ENCODE measurements around the gene TTC27. TPM values are rescaled to one million over a fixed set of nuclear protein-coding genes. Genes with fewer than 3 reads are reported as not detected.
"Not testable (repeated sequence)": the region's sequence is repeated elsewhere in the genome, so short reads cannot be mapped to it uniquely, and the experiment has no call there.

The TTC27 gene
- total RNA-seq, 1 experiment from 2014 or later = 63.7 TPM

GRCh38 chr2:32807662-32808061, 179.8 kb downstream of the TTC27 start:
- no peak for DNase-seq (ENCODE audit: low read depth)

- no peak for DNase-seq (ENCODE audit: low read depth)
Observed at GRCh38 chr2:32810909-32811495, 183.2 kb downstream of the TTC27 start.

DNA sequence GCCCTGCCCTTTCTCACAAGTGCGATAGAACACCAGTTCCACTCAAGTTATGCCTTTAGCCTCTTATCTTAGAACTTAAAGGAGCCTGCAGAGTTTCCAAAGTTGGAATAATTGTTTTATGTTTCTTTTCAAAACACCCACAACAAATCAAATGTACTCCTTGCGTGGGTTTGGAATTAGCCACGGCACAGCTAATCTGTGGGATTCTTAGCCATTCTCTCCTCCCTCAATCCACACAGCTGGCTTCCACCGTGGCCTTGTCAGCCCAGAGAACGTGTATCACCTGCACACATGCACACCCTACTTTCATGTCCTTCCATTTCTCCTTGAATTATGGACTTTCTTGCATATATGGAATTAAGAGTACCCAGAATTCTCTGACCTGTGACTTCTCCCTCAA, 183.8 kb downstream of the TTC27 start:
- DNase-seq (ENCODE audit: low read depth) = no peak

DNA sequence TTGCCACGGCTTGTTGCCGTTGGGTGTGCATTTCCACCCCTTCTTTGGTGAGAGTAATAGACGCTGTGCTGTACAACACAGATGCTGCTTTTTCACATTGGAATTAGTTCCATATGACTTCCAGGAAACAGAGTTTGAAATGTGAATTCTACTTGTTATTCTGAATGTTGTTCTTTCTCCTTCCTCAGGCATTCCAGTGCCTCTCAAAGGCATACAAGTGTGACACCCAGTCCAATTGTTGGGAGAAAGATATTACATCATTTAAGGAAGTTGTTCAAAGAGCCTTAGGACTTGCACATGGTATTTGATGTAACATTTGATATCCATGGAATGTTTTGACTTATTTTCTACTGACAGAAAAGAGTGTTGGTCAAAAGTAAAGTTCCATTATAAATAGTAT, 184.5 kb downstream of the TTC27 start:
- DNase-seq (ENCODE audit: low read depth) = no peak

- DNase-seq (ENCODE audit: low read depth) = no peak
Observed at GRCh38 chr2:32820088-32820487, 192.2 kb downstream of the TTC27 start.

DNA sequence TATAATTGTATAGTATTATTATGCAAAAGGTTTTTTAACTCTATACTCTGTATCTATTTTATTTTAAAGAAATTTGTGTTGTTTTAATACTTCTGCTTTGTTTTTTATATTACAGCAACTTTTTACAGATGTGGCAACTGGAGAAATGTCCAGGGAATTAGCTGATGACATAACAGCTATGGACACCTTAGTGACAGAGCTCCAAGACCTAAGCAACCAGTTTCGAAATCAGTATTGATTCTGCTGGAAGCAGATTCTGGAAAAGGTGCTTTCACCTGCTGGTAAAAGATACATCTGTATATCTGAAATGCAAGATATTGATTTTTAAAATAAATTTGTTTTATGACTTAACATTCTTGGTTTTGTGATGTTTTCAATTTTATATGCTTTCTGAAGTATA, 192.9 kb downstream of the TTC27 start:
- no peak for DNase-seq (ENCODE audit: low read depth)

DNA sequence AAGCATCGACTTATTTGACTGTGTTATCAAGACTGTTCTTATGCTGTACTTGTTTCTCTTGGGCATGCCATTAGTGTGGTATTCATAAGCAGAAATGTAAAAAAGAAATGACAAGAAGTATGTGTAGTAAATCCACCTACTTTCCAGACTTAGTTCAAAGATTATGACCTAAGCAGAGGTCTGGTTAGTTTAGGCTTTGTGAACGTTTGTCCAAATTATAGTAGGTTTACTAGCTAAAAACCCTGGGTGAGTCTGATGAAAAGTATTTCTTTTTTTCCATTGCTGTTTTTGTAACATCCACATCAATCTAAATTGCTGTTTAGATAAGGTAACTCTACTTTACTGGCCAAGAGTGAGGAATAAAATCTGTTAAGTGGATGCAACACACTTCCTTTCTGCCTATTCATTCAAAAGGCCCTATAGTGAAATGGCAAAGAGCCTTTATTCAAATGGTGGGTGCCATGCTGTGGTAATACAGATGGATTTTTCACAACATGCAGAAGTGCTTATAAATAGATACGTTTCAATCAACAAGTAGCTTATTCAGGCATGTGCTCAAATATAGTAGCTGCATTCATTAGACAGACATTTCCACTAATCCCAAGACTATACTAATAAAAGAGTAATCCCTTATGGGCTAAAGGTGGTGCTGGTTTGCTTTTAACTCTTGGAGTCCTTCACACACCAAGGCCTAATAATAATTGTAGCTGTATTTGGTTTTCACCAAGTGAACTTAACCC, 196.4 kb downstream of the TTC27 start:
- no peak for DNase-seq (ENCODE audit: low read depth)

DNA sequence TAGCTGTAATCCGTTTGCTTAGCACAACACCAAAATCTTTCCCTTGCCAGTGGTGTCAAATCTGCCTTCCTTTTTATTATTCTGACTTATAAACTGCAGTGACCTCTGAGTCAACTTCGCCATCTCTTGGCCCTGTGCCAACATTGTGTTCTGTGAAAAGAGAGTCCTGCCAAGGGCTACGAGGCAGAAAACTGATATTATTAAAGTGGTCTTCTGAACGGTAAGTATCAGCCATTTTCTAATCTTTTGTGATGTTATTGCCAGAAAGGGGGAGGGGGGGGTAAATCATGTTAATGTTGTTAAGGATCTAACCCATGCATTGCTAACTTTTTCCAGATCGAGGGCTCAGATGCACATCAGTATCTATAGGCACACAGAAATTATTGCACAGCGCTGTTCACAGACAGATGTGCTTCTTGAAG, 197.5 kb downstream of the TTC27 start:
- DNase-seq (ENCODE audit: low read depth) = peak; percentile 39

- DNase-seq (ENCODE audit: low read depth) = no peak
Observed at GRCh38 chr2:32830196-32830595, 202.3 kb downstream of the TTC27 start.

DNA sequence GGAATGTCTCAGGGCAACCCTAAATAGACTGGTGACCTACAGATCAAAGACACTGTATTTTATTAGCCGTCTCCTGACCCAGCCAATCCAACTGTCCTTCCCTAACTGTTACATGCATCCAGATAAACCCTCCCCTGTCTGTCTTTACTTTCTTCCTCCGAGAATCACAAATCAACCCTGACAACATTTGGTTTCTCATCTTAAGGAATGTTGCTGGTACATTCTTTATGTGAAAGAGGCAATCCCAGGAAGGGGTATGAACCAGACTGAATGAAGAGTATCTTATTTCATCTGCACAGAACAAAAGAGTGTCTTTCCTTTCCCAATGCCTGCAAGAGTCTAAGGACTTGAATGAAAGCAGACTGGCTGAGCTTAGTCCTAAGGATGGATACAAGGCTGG, 205.0 kb downstream of the TTC27 start:
- no peak for DNase-seq (ENCODE audit: low read depth)

DNA sequence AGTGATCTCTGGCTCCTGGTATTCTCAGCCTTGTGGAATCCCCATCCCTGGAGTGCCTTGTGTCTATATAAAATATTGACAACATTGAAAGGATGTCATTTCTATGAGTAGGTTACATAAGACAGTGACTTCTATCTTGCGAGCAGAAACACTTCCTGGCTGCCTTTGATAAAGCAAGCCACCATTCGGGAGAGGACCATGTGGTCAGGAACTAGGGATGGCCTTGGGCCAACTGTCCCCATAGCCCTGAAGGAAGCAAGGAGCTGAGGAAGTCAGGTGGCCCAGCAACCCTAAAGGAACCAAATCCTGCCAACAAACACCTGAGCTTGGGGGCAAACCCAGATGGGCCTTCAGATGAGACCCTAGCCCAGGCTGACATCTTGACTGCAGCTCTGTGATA, 205.9 kb downstream of the TTC27 start:
- no peak for DNase-seq (ENCODE audit: low read depth)

- no peak for DNase-seq (ENCODE audit: low read depth)
Observed at GRCh38 chr2:32835148-32835547, 207.3 kb downstream of the TTC27 start.

DNA sequence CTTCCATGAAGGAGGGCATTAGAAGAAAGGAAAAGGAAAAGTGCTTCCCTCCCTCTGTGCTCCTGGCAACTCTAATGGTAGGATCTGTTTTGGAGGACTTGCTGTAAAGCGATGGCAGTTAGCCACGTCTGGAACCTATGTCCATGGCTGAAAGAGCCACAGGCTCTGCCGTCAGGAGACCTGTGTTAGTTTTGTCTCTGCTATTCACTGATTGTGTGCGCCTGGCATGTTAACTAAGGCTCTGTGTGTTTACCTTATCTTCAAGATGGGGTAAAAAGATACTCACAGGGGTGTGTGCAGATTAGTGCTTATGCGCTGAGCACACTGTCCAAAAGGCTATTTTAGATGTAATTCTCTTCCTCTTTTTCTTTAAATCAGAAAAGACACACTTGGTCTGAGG, 209.1 kb downstream of the TTC27 start:
- DNase-seq (ENCODE audit: low read depth) = no peak

DNA sequence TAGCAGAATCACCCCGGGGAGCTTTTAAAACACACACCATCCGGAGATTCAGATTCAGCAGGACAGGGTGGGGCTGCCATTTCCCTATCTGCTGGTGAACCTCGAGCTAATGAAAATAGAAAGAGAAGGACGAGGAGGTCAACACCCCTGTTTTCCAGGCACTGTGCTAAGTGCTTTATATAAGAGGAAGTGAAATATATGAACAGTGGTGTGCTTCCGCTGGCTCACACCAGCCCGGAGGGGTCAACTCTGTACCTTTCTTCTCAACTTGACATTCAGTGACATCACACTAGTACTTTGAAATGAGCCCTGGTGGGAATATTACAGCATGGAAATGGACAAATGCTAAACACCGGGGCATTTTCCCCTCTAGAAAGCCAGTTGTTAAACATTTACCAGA, 210.6 kb downstream of the TTC27 start:
- no peak for DNase-seq (ENCODE audit: low read depth)

DNA sequence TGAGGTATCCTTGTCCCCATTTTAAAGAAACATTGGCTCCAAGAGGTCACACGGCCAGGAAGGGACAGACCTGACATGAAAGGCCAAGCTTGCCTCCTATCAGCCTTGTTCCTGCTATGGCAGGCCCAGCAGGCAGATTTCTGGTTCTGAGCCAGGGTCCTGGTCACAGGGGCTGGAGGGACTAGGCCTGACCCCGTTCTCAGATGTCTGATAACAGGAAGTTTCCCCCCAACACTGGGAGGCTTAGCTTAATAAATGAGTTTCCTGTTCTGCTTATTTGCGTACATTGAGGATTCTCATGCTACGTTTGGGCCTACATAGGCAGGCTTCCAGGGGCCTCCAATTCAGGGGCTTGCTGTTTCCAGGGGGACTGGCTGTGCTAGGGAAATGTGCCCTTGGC, 211.1 kb downstream of the TTC27 start:
- no peak for DNase-seq (ENCODE audit: low read depth)

DNA sequence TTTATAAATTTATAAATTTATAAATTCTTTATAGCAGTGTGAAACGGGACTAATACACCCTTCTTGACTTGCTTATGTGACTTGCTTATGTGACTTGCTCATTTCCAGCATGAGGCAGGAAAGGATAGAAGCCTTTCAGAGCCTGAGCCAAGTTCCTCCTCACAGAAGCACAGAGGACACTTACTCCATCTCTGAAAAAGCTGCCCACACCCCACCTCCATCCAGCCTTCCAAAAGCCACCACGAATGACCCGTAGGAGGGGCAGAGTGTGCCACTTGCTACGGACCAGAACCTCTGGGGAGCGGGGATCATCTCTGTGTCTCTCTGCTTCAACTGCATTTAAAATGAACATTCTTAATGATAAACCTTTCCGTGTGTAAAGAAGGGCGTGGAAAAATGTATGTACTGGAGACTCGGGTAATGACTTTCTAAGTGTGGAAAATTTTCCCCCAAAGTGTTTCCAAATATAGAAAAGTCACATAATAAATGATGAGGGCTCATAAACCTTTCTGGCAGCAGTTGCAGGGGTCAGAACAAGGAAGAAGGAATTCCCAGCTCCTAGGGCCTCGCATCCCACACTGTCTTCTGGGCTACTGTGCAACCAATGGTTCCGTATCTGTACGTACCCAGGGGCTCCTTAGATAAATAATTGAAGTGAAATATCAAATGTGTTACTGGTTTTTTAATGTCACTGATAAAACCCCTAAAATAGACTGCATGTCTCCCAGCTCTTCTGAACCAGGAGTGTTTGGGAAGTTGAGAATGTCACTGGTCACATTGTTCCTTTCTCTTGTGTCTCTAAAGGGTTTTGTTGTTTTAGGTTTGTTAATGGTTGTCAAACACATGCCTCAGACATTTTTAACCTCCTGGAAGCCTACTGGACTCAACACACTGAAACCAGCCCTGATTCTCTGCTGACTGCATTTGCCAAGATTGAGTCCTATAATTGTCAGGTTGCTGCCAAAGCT, 214.4 kb downstream of the TTC27 start:
- DNase-seq (ENCODE audit: low read depth) = no peak

- no peak for DNase-seq (ENCODE audit: low read depth)
Observed at GRCh38 chr2:32843699-32844098, 215.8 kb downstream of the TTC27 start.

GRCh38 chr2:32844253-32844652, 216.4 kb downstream of the TTC27 start:
- DNase-seq (ENCODE audit: low read depth) = no peak

GRCh38 chr2:32846274-32846673, 218.4 kb downstream of the TTC27 start:
- not testable (repeated sequence) for DNase-seq (ENCODE audit: low read depth)

DNA sequence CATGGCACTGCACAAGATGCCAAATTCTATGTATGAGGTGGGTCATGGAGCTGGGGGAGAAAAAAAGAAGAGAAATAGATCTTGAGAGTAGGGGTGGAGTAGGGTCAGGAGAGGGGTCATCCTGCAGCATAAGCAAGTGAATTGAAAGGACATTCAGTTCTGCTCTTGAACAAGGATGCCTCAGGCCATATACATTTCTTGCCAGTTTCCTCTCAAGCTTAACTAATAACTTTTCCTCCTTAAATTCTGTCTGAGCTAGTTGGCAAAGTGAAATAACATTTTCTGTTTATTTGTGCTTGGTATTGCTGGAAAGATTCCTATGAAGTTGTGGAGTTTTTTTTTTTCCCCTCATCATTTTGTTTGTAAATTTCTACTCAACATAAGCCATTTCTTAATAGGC, 219.9 kb downstream of the TTC27 start:
- DNase-seq (ENCODE audit: low read depth) = no peak

DNA sequence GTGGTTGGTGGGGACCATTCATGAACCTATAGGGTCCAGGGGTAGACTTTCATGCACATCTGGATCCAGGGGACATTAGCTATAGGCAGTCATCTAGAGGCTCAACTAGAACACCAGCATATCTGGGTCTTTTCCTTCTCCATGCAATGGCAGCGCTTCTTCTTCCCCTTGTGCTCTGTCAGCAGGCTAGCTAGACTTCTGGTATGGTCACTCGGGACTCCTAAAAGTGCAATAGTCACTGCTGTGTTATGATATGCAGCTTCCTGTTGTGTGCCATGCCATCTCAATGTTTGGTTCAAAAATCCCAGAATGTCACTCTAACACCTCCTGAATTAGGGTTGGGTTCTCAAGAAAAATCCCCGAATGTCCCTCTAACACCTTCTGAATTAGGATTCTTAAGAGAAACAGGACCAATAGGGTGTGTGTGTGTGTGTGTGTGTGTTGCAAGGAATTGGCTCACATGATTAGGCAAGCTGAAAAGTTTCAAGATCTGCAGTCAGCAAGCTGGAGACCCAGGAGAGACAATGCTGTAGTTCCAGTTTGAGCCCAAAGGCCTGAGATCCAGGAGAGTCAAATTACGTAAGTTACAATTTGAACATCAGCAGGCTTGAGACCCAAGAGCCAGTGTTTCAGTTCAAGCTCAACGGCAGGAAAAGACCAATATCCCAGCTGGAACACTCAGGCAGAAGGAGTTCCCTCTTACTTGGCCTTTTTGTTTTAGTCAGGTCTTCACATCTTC, 221.8 kb downstream of the TTC27 start:
- no peak for DNase-seq (ENCODE audit: low read depth)

All from Daoy (cell line).